Activated CD4-positive, alpha-beta T cell treated with anti-CD3 and anti-CD28 coated beads, Interleukin-10, Interleukin-2, amounts not matched to agents 100 ng/mL and 50 ng/mL, durations not matched to agents 16 hours and 8 hours (primary cell): ENCODE results near the gene WDR12.
A peak's percentile ranks its signal among the peaks of the same experiment; 100 is the strongest.
"Not testable (repeated sequence)": the region's sequence is repeated elsewhere in the genome, so short reads cannot be mapped to it uniquely, and the experiment has no call there.

Source experiments
- DNase-seq: peaks from one replicate; pipeline ENCODE4 v3.0.0-alpha.2; 2020

WDR12 gene

GRCh38 chr2:202911512-202912341 lies at the start of gene WDR12, which contains the start of gene CARF:
TSS of gene WDR12 (minus strand) at chr2:202911673. CDS start at chr2:202911476, 197 bp downstream.
TSS of gene CARF (plus strand) at chr2:202912275. CDS start at chr2:202941903, 29,628 bp downstream.
- peak; percentile 94 for DNase-seq

- DNase-seq, result no peak
Measured at GRCh38 chr2:202960524-202960923, 49.1 kb upstream of the WDR12 start.

- no peak for DNase-seq
Measured at GRCh38 chr2:202950592-202950991, 39.1 kb upstream of the WDR12 start.

GRCh38 chr2:202949333-202949732 lies 37.9 kb upstream of the WDR12 start:
- DNase-seq, result not testable (repeated sequence)

GRCh38 chr2:202945497-202945896 lies 34.0 kb upstream of the WDR12 start:
- DNase-seq, result no peak

- DNase-seq, result no peak
Measured at GRCh38 chr2:202944816-202945215, 33.3 kb upstream of the WDR12 start.

- no peak for DNase-seq
Measured at GRCh38 chr2:202944408-202944807, 32.9 kb upstream of the WDR12 start.

GRCh38 chr2:202941771-202942170 lies 30.3 kb upstream of the WDR12 start:
- DNase-seq, result no peak

- DNase-seq, result no peak
Measured at GRCh38 chr2:202938960-202939359, 27.5 kb upstream of the WDR12 start.

GRCh38 chr2:202934456-202934855 lies 23.0 kb upstream of the WDR12 start:
- no peak for DNase-seq

- DNase-seq, result no peak
Measured at GRCh38 chr2:202933958-202934357, 22.5 kb upstream of the WDR12 start.

GRCh38 chr2:202933139-202933510 lies 21.7 kb upstream of the WDR12 start:
- no peak for DNase-seq

GRCh38 chr2:202932425-202933138 lies 21.1 kb upstream of the WDR12 start:
- no peak for DNase-seq

GRCh38 chr2:202918860-202919259 lies 7.4 kb upstream of the WDR12 start:
- no peak for DNase-seq

- peak; percentile 14 for DNase-seq
Measured at GRCh38 chr2:202912342-202913201, 1.1 kb upstream of the WDR12 start.

- no peak for DNase-seq
Measured at GRCh38 chr2:202911203-202911511, 316 bp downstream of the WDR12 start.

- no peak for DNase-seq
Measured at GRCh38 chr2:202910698-202911097, 775 bp downstream of the WDR12 start.

GRCh38 chr2:202910250-202910649 lies 1.2 kb downstream of the WDR12 start:
- not testable (repeated sequence) for DNase-seq

GRCh38 chr2:202909394-202910192 lies 1.9 kb downstream of the WDR12 start:
- DNase-seq, result no peak

- no peak for DNase-seq
Measured at GRCh38 chr2:202908186-202908585, 3.3 kb downstream of the WDR12 start.

GRCh38 chr2:202905507-202905906 lies 6.0 kb downstream of the WDR12 start:
- not testable (repeated sequence) for DNase-seq

- no peak for DNase-seq
Measured at GRCh38 chr2:202885190-202885589, 26.3 kb downstream of the WDR12 start.
